Neural cell (in vitro differentiated cells): ENCODE data around the gene CEBPZ. TPM values are rescaled to one million over a fixed set of nuclear protein-coding genes. Genes with fewer than 3 reads are reported as not detected.

Source experiments
- H2AFZ ChIP-seq: fragments of 200-600, 300-800 bp; sonication (generic), shearing (Covaris generic); 2 replicates; pipeline ENCODE4 v1.6.0; 2014; ENCODE audit warnings: low read depth, mild to moderate bottlenecking, antibody characterized with exemption, low read length, moderate library complexity
- H3F3A ChIP-seq: fragments of 200-600 bp; shearing (Covaris generic); 2 replicates; pipeline ENCODE4 v1.6.1; 2016; ENCODE audit warnings: mild to moderate bottlenecking, moderate library complexity, mixed read lengths, antibody characterized with exemption, low read length; ENCODE audit not compliant: insufficient read depth, poor library complexity, severe bottlenecking
- H3K27ac ChIP-seq: fragments of 200-600, 300-800 bp; sonication (generic), shearing (Covaris generic); 2 replicates; pipeline ENCODE4 v1.5.1; 2014; ENCODE audit warnings: mild to moderate bottlenecking, low read length, moderate library complexity
- H3K27me3 ChIP-seq: fragments of 300-800, 200-600 bp; sonication (generic), shearing (Covaris generic); 2 replicates; pipeline ENCODE4 v1.6.0; 2014; ENCODE audit warnings: mild to moderate bottlenecking, low read depth, low read length, moderate library complexity; ENCODE audit not compliant: insufficient read depth
- H3K36me3 ChIP-seq: fragments of 300-800, 200-600 bp; sonication (generic), shearing (Covaris generic); 2 replicates; pipeline ENCODE4 v1.5.1; 2014; ENCODE audit warnings: mild to moderate bottlenecking, antibody characterized with exemption, low read length, moderate library complexity; ENCODE audit not compliant: insufficient read depth
- H3K4me2 ChIP-seq: fragments of 300-800, 200-600 bp; sonication (generic), shearing (Covaris generic); 2 replicates; pipeline ENCODE4 v1.6.0; 2014; ENCODE audit warnings: mild to moderate bottlenecking, low read length
- H3K4me3 ChIP-seq: fragments of 300-800, 200-600 bp; sonication (generic), shearing (Covaris generic); 2 replicates; pipeline ENCODE4 v1.5.1; 2014; ENCODE audit warnings: mild to moderate bottlenecking, low read length, moderate library complexity
- H3K79me2 ChIP-seq: fragments of 200-600 bp; shearing (Covaris generic); replicated peaks from 2 replicates; pipeline ENCODE4 v1.6.0; 2014; ENCODE audit warnings: mild to moderate bottlenecking, low read length, moderate library complexity; ENCODE audit not compliant: insufficient read depth
- H3K9ac ChIP-seq: fragments of 300-800, 200-600 bp; sonication (generic), shearing (Covaris generic); 2 replicates; pipeline ENCODE4 v1.6.1; 2016; ENCODE audit warnings: mild to moderate bottlenecking, low read length, mixed read lengths
- H3K9me2 ChIP-seq: fragments of 200-600 bp; shearing (Covaris generic); 2 replicates; pipeline ENCODE4 v1.6.1; 2016; ENCODE audit warnings: mild to moderate bottlenecking, low read length, mixed read lengths; ENCODE audit not compliant: insufficient read depth
- H3K9me3 ChIP-seq: fragments of 200-600, 300-800 bp; sonication (generic), shearing (Covaris generic); 2 replicates; pipeline ENCODE4 v1.6.1; 2016; ENCODE audit warnings: mild to moderate bottlenecking, mixed run types, low read length, moderate library complexity, mixed read lengths
- H4K20me1 ChIP-seq: fragments of 200-600 bp; shearing (Covaris generic); 2 replicates; pipeline ENCODE4 v1.6.1; 2016; ENCODE audit warnings: mild to moderate bottlenecking, mixed run types; ENCODE audit not compliant: insufficient read depth
- MXI1 ChIP-seq: fragments of 450-650 bp; conservative IDR thresholded peaks from 2 replicates; pipeline ENCODE4 v1.6.1; 2014; ENCODE audit warnings: antibody characterized with exemption, mild to moderate bottlenecking; ENCODE audit not compliant: poor library complexity, severe bottlenecking
- POLR2AphosphoS5 ChIP-seq: IDR thresholded peaks from 2 replicates; pipeline ENCODE4 v1.6.1; 2012
- RAD21 ChIP-seq: fragments of 450-650 bp; conservative IDR thresholded peaks from 2 replicates; pipeline ENCODE4 v1.6.1; 2014; ENCODE audit warnings: antibody characterized with exemption, mild to moderate bottlenecking, moderate library complexity
- REST ChIP-seq: IDR thresholded peaks from 2 replicates; pipeline ENCODE4 v1.6.1; 2012; ENCODE audit warnings: borderline replicate concordance
- SMC3 ChIP-seq: fragments of 450-650 bp; conservative IDR thresholded peaks from 2 replicates; pipeline ENCODE4 v1.6.1; 2014; ENCODE audit warnings: antibody characterized with exemption, mild to moderate bottlenecking, moderate library complexity; ENCODE audit not compliant: poor library complexity
- TAF1 ChIP-seq: IDR thresholded peaks from 2 replicates; pipeline ENCODE4 v1.6.1; 2012; ENCODE audit warnings: low read depth
- polyA plus RNA-seq: library from polyadenylated mRNA; depleted of rRNA; stranded (reverse); fragments of >200 nt; gene quantifications from 2 replicates; pipeline ENCODE4 v1.2.3, GENCODE V29; 2014
- TF ChIP-seq, protein P1 (sequence below): fragments of 450-650 bp; IDR thresholded peaks from 2 replicates; pipeline ENCODE4 v1.5.1; 2014; ENCODE audit warnings: antibody characterized with exemption, mild to moderate bottlenecking, moderate library complexity; ENCODE audit not compliant: poor library complexity, severe bottlenecking

Gene CEBPZ
- polyA plus RNA-seq, 1 donor from 2014 or later: 39.1 TPM

DNA sequence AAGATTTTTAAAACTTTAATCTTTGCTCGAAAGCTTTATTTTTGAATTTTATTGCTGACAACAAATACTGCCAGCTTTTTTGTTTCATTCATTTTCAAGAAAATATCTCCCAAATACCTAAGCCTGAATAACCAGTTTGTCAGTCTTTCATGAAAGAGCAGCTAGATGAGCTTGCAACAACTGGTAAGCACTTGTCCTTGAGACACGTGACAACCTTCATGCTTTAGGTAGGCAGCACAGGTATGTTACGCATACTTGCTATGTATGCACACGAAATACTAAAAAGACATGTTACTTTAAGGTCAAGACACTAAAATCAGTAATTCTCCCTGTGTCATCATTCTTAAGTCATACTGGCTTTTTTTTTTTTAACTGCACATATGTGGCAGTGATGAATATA, 12.3 kb downstream of the CEBPZ start:
- no peaks in the 10 kb centered on the region for H3K27me3 ChIP-seq
- peaks cover 11% of the 10 kb centered on the region for H3K36me3 ChIP-seq
- no peak overlapping the region for H3K4me3 ChIP-seq
- no peaks in the 10 kb centered on the region for H3F3A ChIP-seq
- no peak overlapping the region for H3K4me2 ChIP-seq
- TF ChIP-seq, protein P1, sequence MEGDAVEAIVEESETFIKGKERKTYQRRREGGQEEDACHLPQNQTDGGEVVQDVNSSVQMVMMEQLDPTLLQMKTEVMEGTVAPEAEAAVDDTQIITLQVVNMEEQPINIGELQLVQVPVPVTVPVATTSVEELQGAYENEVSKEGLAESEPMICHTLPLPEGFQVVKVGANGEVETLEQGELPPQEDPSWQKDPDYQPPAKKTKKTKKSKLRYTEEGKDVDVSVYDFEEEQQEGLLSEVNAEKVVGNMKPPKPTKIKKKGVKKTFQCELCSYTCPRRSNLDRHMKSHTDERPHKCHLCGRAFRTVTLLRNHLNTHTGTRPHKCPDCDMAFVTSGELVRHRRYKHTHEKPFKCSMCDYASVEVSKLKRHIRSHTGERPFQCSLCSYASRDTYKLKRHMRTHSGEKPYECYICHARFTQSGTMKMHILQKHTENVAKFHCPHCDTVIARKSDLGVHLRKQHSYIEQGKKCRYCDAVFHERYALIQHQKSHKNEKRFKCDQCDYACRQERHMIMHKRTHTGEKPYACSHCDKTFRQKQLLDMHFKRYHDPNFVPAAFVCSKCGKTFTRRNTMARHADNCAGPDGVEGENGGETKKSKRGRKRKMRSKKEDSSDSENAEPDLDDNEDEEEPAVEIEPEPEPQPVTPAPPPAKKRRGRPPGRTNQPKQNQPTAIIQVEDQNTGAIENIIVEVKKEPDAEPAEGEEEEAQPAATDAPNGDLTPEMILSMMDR: no peak
- TF ChIP-seq MXI1: no peak
- no peak for TF ChIP-seq RAD21
- TF ChIP-seq TAF1: no peak
- no peak for TF ChIP-seq SMC3
- no peak for TF ChIP-seq REST
- H3K27ac ChIP-seq: no peak overlapping the region
- no peak overlapping the region for H3K9ac ChIP-seq
- no peaks in the 10 kb centered on the region for H4K20me1 ChIP-seq
- no peaks in the 10 kb centered on the region for H3K9me2 ChIP-seq
- H3K9me3 ChIP-seq: no peaks in the 10 kb centered on the region
- H3K79me2 ChIP-seq: no peaks in the 10 kb centered on the region
- no peak overlapping the region for H2AFZ ChIP-seq

DNA sequence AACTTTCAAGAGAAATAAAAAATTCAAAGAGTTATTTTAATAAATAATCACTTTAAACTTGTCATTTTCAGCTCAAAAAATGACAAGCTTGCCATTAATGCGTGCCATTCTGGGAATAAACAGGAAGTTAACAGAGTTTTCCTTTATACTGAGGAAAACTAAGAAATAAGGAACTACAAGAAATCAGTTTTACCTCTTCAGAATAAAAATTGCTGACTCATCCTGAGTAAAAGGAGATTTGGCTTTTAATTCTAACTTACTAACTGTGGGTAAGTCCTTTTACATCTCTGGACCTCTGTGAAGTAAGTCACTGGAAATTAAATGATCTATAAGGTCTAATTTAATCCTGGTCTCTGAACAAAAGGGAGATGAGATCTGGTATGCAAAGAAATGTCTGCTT, 16.1 kb downstream of the CEBPZ start:
- Histone ChIP-seq H2AFZ (no peak overlapping the region), H3K9ac (no peak overlapping the region), H3K4me2 (no peak overlapping the region), H3K36me3 (peaks cover 26% of the 10 kb centered on the region), H3K79me2 (no peaks in the 10 kb centered on the region), H3F3A (no peaks in the 10 kb centered on the region), H3K9me2 (no peaks in the 10 kb centered on the region), H4K20me1 (no peaks in the 10 kb centered on the region), H3K27me3 (no peaks in the 10 kb centered on the region), H3K4me3 (no peak overlapping the region), H3K9me3 (no peaks in the 10 kb centered on the region), H3K27ac (no peak overlapping the region)
- no peak for TF ChIP-seq REST
- no peak for TF ChIP-seq POLR2AphosphoS5
- TF ChIP-seq SMC3: no peak
- no peak for TF ChIP-seq MXI1
